HepG2 (cell line): ENCODE results near the gene PDIA6. TPM values are rescaled to one million over a fixed set of nuclear protein-coding genes. Genes with fewer than 3 reads are reported as not detected.

ENCODE experiments used
- ARNT2 ChIP-seq: sonication (generic); formaldehyde crosslinking; IDR thresholded peaks from 2 replicates; pipeline ENCODE4 v1.8.0; 2022; ENCODE audit warnings: mild to moderate bottlenecking, low read depth, missing genetic modification reagents, moderate library complexity
- JUN ChIP-seq: sonication (generic); formaldehyde crosslinking; IDR thresholded peaks from 2 replicates; pipeline ENCODE4 v1.4.0; 2020; ENCODE audit warnings: mild to moderate bottlenecking, missing genetic modification reagents
- PAF1 ChIP-seq: IDR thresholded peaks from 2 replicates; pipeline ENCODE4 v1.6.1; 2016; ENCODE audit warnings: missing genetic modification reagents, missing compliant biosample characterization
- PHF20 ChIP-seq: sonication (generic); formaldehyde crosslinking; IDR thresholded peaks from 2 replicates; pipeline ENCODE4 v1.5.0; 2020; ENCODE audit warnings: mild to moderate bottlenecking, missing genetic modification reagents
- POLR2A ChIP-seq, 2 experiments: IDR thresholded peaks; 2 replicates each; pipeline ENCODE4 v1.6.1; 2011; ENCODE audit warnings: low read depth in 2 of 2, low read length in 2 of 2, mild to moderate bottlenecking in 1 of 2, moderate library complexity in 1 of 2; ENCODE audit not compliant: insufficient read depth in 1 of 2
- RAD51 ChIP-seq: fragments of 450-650 bp; IDR thresholded peaks from 2 replicates; pipeline ENCODE4 v1.6.1; 2016; ENCODE audit warnings: borderline replicate concordance
- RARA ChIP-seq: IDR thresholded peaks from 2 replicates; pipeline ENCODE4 v1.6.1; 2016; ENCODE audit warnings: missing genetic modification reagents, missing compliant biosample characterization
- RCOR2 ChIP-seq: IDR thresholded peaks from 2 replicates; pipeline ENCODE4 v1.6.1; 2016; ENCODE audit warnings: missing biosample characterization, missing genetic modification reagents
- RFXANK ChIP-seq: IDR thresholded peaks from 2 replicates; pipeline ENCODE4 v1.6.1; 2016
- SMARCE1 ChIP-seq: fragments of 450-650 bp; IDR thresholded peaks from 2 replicates; pipeline ENCODE4 v1.6.1; 2017; ENCODE audit warnings: borderline replicate concordance
- TBX2 ChIP-seq: sonication (generic); formaldehyde crosslinking; IDR thresholded peaks from 2 replicates; pipeline ENCODE4 v1.5.0; 2020; ENCODE audit warnings: missing genetic modification reagents, mild to moderate bottlenecking, borderline replicate concordance
- ZFX ChIP-seq: sonication (generic); formaldehyde crosslinking; IDR thresholded peaks from 2 replicates; pipeline ENCODE4 v1.4.0; 2020; ENCODE audit warnings: mild to moderate bottlenecking, low read depth, missing genetic modification reagents, moderate library complexity
- ZNF34 ChIP-seq: sonication (generic); formaldehyde crosslinking; IDR thresholded peaks from 2 replicates; pipeline ENCODE4 v1.4.0; 2020; ENCODE audit warnings: mild to moderate bottlenecking, missing genetic modification reagents, borderline replicate concordance
- ZNF431 ChIP-seq: sonication (generic); formaldehyde crosslinking; IDR thresholded peaks from 2 replicates; pipeline ENCODE4 v1.9.0; 2022; ENCODE audit warnings: missing genetic modification reagents, low read depth, mild to moderate bottlenecking, borderline replicate concordance
- ZNF547 ChIP-seq: sonication (generic); formaldehyde crosslinking; IDR thresholded peaks from 2 replicates; pipeline ENCODE4 v1.5.1; 2020; ENCODE audit warnings: mild to moderate bottlenecking, missing genetic modification reagents
- ZNF614 ChIP-seq: IDR thresholded peaks from 2 replicates; pipeline ENCODE4 v1.6.1; 2018; ENCODE audit warnings: missing biosample characterization, missing genetic modification reagents, inconsistent platforms, borderline replicate concordance
- ZNF672 ChIP-seq: sonication (generic); formaldehyde crosslinking; IDR thresholded peaks from 2 replicates; pipeline ENCODE4 v1.8.1; 2022; ENCODE audit warnings: missing genetic modification reagents
- ZSCAN25 ChIP-seq: sonication (generic); formaldehyde crosslinking; IDR thresholded peaks from 2 replicates; pipeline ENCODE4 v1.8.0; 2022; ENCODE audit warnings: mild to moderate bottlenecking, missing genetic modification reagents
- polyA plus RNA-seq, 8 experiments: library from polyadenylated mRNA; depleted of rRNA in 3 of 8; stranded (reverse) in 7 of 8; unstranded in 1 of 8; fragments of >200 nt; fragmentation: Illumina TruSeq in 4 of 8; extraction: Trizol in 4 of 8; gene quantifications; 2 replicates each; pipeline versions ENCODE4 v1.2.1 to v1.2.3, GENCODE V29; 2011 to 2016; ENCODE audit warnings: low read depth in 4 of 8, missing spikeins in 1 of 8, mixed read lengths in 1 of 8; ENCODE audit not compliant: insufficient read depth in 1 of 8
- total RNA-seq, 5 experiments: library from RNA; depleted of rRNA; stranded (reverse); fragments of >200 nt; fragmentation: Illumina TruSeq; extraction: Trizol; gene quantifications; 2 replicates each; pipeline ENCODE4 v1.2.3, GENCODE V29; 2016; ENCODE audit warnings: low read depth in 1 of 5
- TF ChIP-seq, protein P1 (sequence below): sonication (generic); formaldehyde crosslinking; IDR thresholded peaks from 2 replicates; pipeline ENCODE4 v1.8.1; 2023; ENCODE audit warnings: mild to moderate bottlenecking, moderate library complexity, missing genetic modification reagents
- TF ChIP-seq, protein P2 (sequence below): sonication (generic); formaldehyde crosslinking; IDR thresholded peaks from 2 replicates; pipeline ENCODE4 v1.4.0; 2020; ENCODE audit warnings: mild to moderate bottlenecking, low read depth, missing genetic modification reagents
- TF ChIP-seq, protein P3 (sequence below): sonication (generic); formaldehyde crosslinking; IDR thresholded peaks from 2 replicates; pipeline ENCODE4 v1.5.0; 2020; ENCODE audit warnings: mild to moderate bottlenecking, missing genetic modification reagents, borderline replicate concordance

Gene PDIA6
- total and polyA plus RNA-seq, 2 of the 13 experiments (the other 11 are each of a cell fraction or from before 2014, with no cell fraction given): 586 to 642 TPM

DNA sequence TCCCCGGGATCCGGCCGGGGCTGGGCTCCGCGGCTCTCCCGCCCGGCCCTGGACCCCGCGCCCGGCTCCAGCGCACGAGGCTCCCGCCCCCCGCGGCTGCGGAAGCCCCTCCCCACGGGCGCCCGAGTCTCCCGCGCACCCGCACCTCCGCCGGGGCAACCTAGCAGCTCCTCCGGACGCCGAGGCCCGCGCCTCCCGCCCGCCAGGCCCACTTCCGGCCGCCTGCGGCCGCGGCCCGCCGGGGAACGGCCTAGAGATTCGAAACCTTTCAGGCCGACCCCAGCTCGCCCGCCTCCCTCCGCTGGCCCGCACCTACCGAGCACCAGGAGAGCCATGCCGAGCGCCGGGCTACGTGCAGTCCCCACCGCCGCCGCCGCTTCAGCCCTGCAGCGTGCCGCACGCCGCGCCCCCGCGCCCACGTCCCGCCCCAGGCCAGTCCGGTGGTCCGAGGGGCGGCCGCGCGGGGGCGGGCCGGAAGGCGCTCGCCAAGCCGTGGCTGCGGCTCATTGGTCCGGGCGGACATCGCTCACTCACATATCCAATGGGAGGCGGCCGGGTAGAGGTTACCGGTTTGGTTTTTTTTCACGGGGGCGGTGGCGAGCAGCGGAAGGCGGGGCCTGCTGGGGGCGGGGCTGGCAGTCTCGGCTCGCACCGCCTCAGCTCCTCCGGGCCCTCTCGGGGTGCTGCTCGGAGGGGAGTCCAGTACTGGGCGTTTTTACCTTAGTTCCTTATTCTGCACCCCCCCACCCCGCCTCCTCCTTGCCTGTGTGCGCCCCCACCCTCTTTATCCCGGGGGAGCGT lies at the start of gene PDIA6 (continued):
- TF ChIP-seq, protein P1, sequence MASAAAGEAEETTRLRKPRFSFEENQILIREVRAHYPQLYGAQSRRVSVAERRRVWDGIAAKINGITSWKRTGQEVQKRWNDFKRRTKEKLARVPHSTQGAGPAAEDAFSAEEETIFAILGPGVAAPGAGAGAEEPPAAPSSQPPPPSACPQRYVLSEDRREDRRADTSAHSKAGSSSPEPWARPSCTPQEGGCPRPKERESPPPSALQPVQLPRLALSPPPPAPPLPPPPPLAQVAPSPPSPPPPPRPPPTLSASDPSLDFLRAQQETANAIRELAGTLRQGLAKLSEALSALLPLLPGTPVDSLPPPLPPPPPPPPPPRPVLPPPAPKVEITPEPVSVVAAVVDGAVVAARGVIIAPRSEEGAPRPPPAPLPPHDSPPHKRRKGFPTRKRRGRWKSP (CRISPR knock-in tag): peak; percentile 67; the same call in 1 of the 2 replicates
- TF ChIP-seq POLR2A (IDR thresholded peaks at IDR 0.05; ENCODE audit: insufficient read depth in 1 of 2, low read depth in 2 of 2, low read length in 2 of 2) (peak; percentile 48 to 90), TBX2 (CRISPR knock-in tag) (peak; percentile 4; the same call in 1 of the 2 replicates), ZFX (CRISPR knock-in tag) (peak; percentile 95), ZNF547 (CRISPR knock-in tag) (peak; percentile 60), RFXANK (CRISPR knock-in tag) (0 out of 2 replicates have a peak, but pooled peaks have one; percentile 43), ZNF431 (peak; percentile 77; the same call in 1 of the 2 replicates), ZSCAN25 (peak; percentile 100), RAD51 (no peak), PHF20 (CRISPR knock-in tag) (peak; percentile 37; the same call in 1 of the 2 replicates), JUN (CRISPR knock-in tag) (no peak), PAF1 (CRISPR knock-in tag) (no peak), ARNT2 (CRISPR knock-in tag) (peak; percentile 76), ZNF672 (CRISPR knock-in tag) (peak; percentile 58; the same call in 1 of the 2 replicates), SMARCE1 (no peak), RARA (CRISPR knock-in tag) (no peak), RCOR2 (CRISPR knock-in tag) (no peak), ZNF34 (CRISPR knock-in tag) (peak; percentile 52; the same call in 1 of the 2 replicates), ZNF614 (CRISPR knock-in tag) (0 out of 2 replicates have a peak, but pooled peaks have one; percentile 42)
- TF ChIP-seq, protein P2, sequence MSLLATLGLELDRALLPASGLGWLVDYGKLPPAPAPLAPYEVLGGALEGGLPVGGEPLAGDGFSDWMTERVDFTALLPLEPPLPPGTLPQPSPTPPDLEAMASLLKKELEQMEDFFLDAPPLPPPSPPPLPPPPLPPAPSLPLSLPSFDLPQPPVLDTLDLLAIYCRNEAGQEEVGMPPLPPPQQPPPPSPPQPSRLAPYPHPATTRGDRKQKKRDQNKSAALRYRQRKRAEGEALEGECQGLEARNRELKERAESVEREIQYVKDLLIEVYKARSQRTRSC (CRISPR knock-in tag): 0 out of 2 replicates have a peak, but pooled peaks have one; percentile 34
- TF ChIP-seq, protein P3, sequence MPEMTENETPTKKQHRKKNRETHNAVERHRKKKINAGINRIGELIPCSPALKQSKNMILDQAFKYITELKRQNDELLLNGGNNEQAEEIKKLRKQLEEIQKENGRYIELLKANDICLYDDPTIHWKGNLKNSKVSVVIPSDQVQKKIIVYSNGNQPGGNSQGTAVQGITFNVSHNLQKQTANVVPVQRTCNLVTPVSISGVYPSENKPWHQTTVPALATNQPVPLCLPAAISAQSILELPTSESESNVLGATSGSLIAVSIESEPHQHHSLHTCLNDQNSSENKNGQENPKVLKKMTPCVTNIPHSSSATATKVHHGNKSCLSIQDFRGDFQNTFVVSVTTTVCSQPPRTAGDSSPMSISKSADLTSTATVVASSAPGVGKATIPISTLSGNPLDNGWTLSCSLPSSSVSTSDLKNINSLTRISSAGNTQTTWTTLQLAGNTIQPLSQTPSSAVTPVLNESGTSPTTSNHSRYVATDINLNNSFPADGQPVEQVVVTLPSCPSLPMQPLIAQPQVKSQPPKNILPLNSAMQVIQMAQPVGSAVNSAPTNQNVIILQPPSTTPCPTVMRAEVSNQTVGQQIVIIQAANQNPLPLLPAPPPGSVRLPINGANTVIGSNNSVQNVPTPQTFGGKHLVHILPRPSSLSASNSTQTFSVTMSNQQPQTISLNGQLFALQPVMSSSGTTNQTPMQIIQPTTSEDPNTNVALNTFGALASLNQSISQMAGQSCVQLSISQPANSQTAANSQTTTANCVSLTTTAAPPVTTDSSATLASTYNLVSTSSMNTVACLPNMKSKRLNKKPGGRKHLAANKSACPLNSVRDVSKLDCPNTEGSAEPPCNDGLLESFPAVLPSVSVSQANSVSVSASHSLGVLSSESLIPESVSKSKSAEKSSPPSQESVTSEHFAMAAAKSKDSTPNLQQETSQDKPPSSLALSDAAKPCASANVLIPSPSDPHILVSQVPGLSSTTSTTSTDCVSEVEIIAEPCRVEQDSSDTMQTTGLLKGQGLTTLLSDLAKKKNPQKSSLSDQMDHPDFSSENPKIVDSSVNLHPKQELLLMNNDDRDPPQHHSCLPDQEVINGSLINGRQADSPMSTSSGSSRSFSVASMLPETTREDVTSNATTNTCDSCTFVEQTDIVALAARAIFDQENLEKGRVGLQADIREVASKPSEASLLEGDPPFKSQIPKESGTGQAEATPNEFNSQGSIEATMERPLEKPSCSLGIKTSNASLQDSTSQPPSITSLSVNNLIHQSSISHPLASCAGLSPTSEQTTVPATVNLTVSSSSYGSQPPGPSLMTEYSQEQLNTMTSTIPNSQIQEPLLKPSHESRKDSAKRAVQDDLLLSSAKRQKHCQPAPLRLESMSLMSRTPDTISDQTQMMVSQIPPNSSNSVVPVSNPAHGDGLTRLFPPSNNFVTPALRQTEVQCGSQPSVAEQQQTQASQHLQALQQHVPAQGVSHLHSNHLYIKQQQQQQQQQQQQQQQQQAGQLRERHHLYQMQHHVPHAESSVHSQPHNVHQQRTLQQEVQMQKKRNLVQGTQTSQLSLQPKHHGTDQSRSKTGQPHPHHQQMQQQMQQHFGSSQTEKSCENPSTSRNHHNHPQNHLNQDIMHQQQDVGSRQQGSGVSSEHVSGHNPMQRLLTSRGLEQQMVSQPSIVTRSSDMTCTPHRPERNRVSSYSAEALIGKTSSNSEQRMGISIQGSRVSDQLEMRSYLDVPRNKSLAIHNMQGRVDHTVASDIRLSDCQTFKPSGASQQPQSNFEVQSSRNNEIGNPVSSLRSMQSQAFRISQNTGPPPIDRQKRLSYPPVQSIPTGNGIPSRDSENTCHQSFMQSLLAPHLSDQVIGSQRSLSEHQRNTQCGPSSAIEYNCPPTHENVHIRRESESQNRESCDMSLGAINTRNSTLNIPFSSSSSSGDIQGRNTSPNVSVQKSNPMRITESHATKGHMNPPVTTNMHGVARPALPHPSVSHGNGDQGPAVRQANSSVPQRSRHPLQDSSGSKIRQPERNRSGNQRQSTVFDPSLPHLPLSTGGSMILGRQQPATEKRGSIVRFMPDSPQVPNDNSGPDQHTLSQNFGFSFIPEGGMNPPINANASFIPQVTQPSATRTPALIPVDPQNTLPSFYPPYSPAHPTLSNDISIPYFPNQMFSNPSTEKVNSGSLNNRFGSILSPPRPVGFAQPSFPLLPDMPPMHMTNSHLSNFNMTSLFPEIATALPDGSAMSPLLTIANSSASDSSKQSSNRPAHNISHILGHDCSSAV (CRISPR knock-in tag): no peak
